Common myeloid progenitor, CD34-positive (primary cell): ENCODE data around the gene GOLGA6C.
A peak's percentile ranks its signal among the peaks of the same experiment; 100 is the strongest.

Experiments
- CTCF ChIA-PET: fragments of 350-600 bp; sonication (Branson Sonifier 250); formaldehyde crosslinking; loops from one replicate; lab custom pipeline; 2021; ENCODE audit warnings: antibody characterized with exemption; lab: Charles Lee
- POLR2A ChIA-PET: fragments of 350-600 bp; sonication (Branson Sonifier 250); formaldehyde crosslinking; loops from one replicate; lab custom pipeline; 2021; ENCODE audit warnings: antibody characterized with exemption; lab: Charles Lee
- DNase-seq, 3 donors: peaks; one replicate each; pipeline versions ENCODE4 v3.0.0 to v3.0.0-alpha.2; 2013
- H3K27ac ChIP-seq, 2 experiments: 1 replicate in 1 of 2; 2 replicates in 1 of 2; pipeline ENCODE4 v1.7.0; 2013; ENCODE audit warnings: inconsistent platforms in 2 of 2, low read length in 2 of 2, mild to moderate bottlenecking in 2 of 2, low read depth in 1 of 2, moderate library complexity in 1 of 2; ENCODE audit not compliant: severe bottlenecking in 2 of 2, insufficient read depth in 1 of 2, poor library complexity in 1 of 2
- H3K27me3 ChIP-seq, 5 experiments: replicated peaks in 2 of 5; 1 replicate in 3 of 5; 2 replicates in 2 of 5; pipeline versions ENCODE4 v1.6.1 to v1.7.0; 2013; ENCODE audit warnings: low read length in 4 of 5, mild to moderate bottlenecking in 2 of 5, moderate library complexity in 2 of 5, inconsistent platforms in 1 of 5; ENCODE audit not compliant: insufficient read depth in 5 of 5, control insufficient read depth in 4 of 5
- H3K36me3 ChIP-seq, 4 experiments: 1 replicate in 2 of 4; 2 replicates in 2 of 4; pipeline versions ENCODE4 v1.6.1 to v1.7.0; 2013; ENCODE audit warnings: low read length in 3 of 4, control low read depth in 1 of 4, mild to moderate bottlenecking in 1 of 4; ENCODE audit not compliant: control insufficient read depth in 4 of 4, insufficient read depth in 4 of 4
- H3K4me1 ChIP-seq, 4 experiments: 1 replicate in 3 of 4; 2 replicates in 1 of 4; pipeline versions ENCODE4 v1.6.1 to v1.7.1; 2013; ENCODE audit warnings: low read length in 3 of 4, mild to moderate bottlenecking in 3 of 4, control low read depth in 1 of 4, inconsistent platforms in 1 of 4, moderate library complexity in 1 of 4; ENCODE audit not compliant: control insufficient read depth in 4 of 4, insufficient read depth in 4 of 4; ENCODE audit errors: control extremely low read depth in 1 of 4
- H3K4me3 ChIP-seq, 7 experiments: 1 replicate in 4 of 7; 2 replicates in 3 of 7; pipeline versions ENCODE4 v1.5.1 to v1.7.0; 2013; ENCODE audit warnings: mild to moderate bottlenecking in 7 of 7, low read length in 6 of 7, moderate library complexity in 6 of 7, inconsistent platforms in 2 of 7, low read depth in 2 of 7, control low read depth in 1 of 7; ENCODE audit not compliant: insufficient read depth in 4 of 7, control insufficient read depth in 1 of 7; ENCODE audit errors: extremely low read depth in 1 of 7
- H3K9me3 ChIP-seq, 5 experiments: 1 replicate in 4 of 5; 2 replicates in 1 of 5; pipeline versions ENCODE4 v1.6.1 to v1.7.1; 2013; ENCODE audit warnings: low read length in 4 of 5, mild to moderate bottlenecking in 2 of 5, inconsistent platforms in 1 of 5, low read depth in 1 of 5, moderate library complexity in 1 of 5; ENCODE audit not compliant: control insufficient read depth in 4 of 5, insufficient read depth in 2 of 5; ENCODE audit errors: control extremely low read depth in 1 of 5
- WGBS: methylation state at CpG from one replicate; pipeline ENCODE4 v1.1.5; 2013; ENCODE audit not compliant: insufficient coverage; 5-methylcytosine and 5-hydroxymethylcytosine counted together

GOLGA6C gene

GRCh38 chr15:75227663-75228280 lies 30.4 kb upstream of the GOLGA6C start:
- no peak overlapping the region for H3K27ac ChIP-seq
- ChIA-PET CTCF (no interaction called here), POLR2A (no interaction called here)
- H3K4me1 ChIP-seq, result no peaks in the 10 kb centered on the region
- H3K36me3 ChIP-seq, result no peaks in the 10 kb centered on the region
- no peak for DNase-seq
- H3K4me3 ChIP-seq, result no peak overlapping the region
- WGBS, result 95% methylated on average over 10 of the region's 13 CpGs
- no peaks in the 10 kb centered on the region for H3K9me3 ChIP-seq
- H3K27me3 ChIP-seq, result peaks cover 0 to 4% (median 0%) of the 10 kb centered on the region in 5 experiments

- H3K4me3 ChIP-seq, result no peak overlapping the region
- ChIA-PET CTCF (no interaction called here), POLR2A (no interaction called here)
- WGBS, result 92% methylated on average over 5 of the region's 9 CpGs
- H3K4me1 ChIP-seq, result no peaks in the 10 kb centered on the region
- H3K27ac ChIP-seq, result no peak overlapping the region
- H3K27me3 ChIP-seq, result peaks cover 0 to 4% (median 0%) of the 10 kb centered on the region in 5 experiments
- H3K36me3 ChIP-seq, result no peaks in the 10 kb centered on the region
- no peak for DNase-seq
- H3K9me3 ChIP-seq, result no peaks in the 10 kb centered on the region
Measured at GRCh38 chr15:75228787-75229186, 29.3 kb upstream of the GOLGA6C start.

- POLR2A ChIA-PET, result no interaction called here
- Histone ChIP-seq H3K4me1 (no peaks in the 10 kb centered on the region), H3K4me3 (no peak overlapping the region), H3K36me3 (no peaks in the 10 kb centered on the region), H3K9me3 (no peaks in the 10 kb centered on the region), H3K27ac (no peak overlapping the region), H3K27me3 (peaks cover 0 to 4% (median 2%) of the 10 kb centered on the region in 5 experiments)
- WGBS, result 87% methylated on average over 15 of the region's 21 CpGs
- DNase-seq, result no peak
- CTCF ChIA-PET, result interaction anchor here (1.2 kb wide), 1 partner anchor 78 kb away, joined by 3 read pairs; no protein-coding TSS in a partner anchor
Measured at GRCh38 chr15:75229191-75230015, 28.7 kb upstream of the GOLGA6C start.

- ChIA-PET POLR2A (no interaction called here), CTCF (interaction anchor here (1.2 kb wide), 1 partner anchor 78 kb away, joined by 3 read pairs; no protein-coding TSS in a partner anchor)
- H3K27ac ChIP-seq, result no peak overlapping the region
- no peak for DNase-seq
- H3K36me3 ChIP-seq, result no peaks in the 10 kb centered on the region
- no peaks in the 10 kb centered on the region for H3K9me3 ChIP-seq
- peaks cover 0 to 4% (median 2%) of the 10 kb centered on the region in 5 experiments for H3K27me3 ChIP-seq
- WGBS, result 80% methylated on average over 1 of the region's 2 CpGs
- H3K4me1 ChIP-seq, result no peaks in the 10 kb centered on the region
- no peak overlapping the region for H3K4me3 ChIP-seq
Measured at GRCh38 chr15:75230016-75230343, 28.2 kb upstream of the GOLGA6C start.

- H3K27me3 ChIP-seq, result peaks cover 0 to 4% (median 2%) of the 10 kb centered on the region in 5 experiments
- POLR2A ChIA-PET, result interaction anchor here (0.5 kb wide), 1 partner anchor 131 kb away, joined by 4 read pairs; no protein-coding TSS in a partner anchor
- DNase-seq, result no peak
- H3K9me3 ChIP-seq, result no peaks in the 10 kb centered on the region
- no peaks in the 10 kb centered on the region for H3K36me3 ChIP-seq
- no peak overlapping the region for H3K4me3 ChIP-seq
- 92% methylated on average over 14 of the region's 16 CpGs for WGBS
- CTCF ChIA-PET, result interaction anchor here (1.2 kb wide), 1 partner anchor 77 kb away, joined by 3 read pairs; no protein-coding TSS in a partner anchor
- no peak overlapping the region for H3K27ac ChIP-seq
- H3K4me1 ChIP-seq, result no peaks in the 10 kb centered on the region
Measured at GRCh38 chr15:75230551-75231371, 27.4 kb upstream of the GOLGA6C start.

GRCh38 chr15:75231836-75232235 lies 26.3 kb upstream of the GOLGA6C start:
- peak in 2 of 3 donors; percentile 13 to 29 for DNase-seq
- POLR2A ChIA-PET, result no interaction called here
- Histone ChIP-seq H3K4me3 (no peak overlapping the region), H3K36me3 (no peaks in the 10 kb centered on the region), H3K27ac (no peak overlapping the region), H3K4me1 (no peaks in the 10 kb centered on the region), H3K9me3 (no peaks in the 10 kb centered on the region), H3K27me3 (peaks cover 0 to 4% (median 2%) of the 10 kb centered on the region in 5 experiments)
- 67% methylated on average over 3 of the region's 4 CpGs for WGBS
- CTCF ChIA-PET, result no interaction called here
